HG03378 (cell line): ENCODE data around the gene CCDC14.
"Not testable (repeated sequence)": the region's sequence is repeated elsewhere in the genome, so short reads cannot be mapped to it uniquely, and the experiment has no call there.

Experiments used
- ATAC-seq: cut with Tn5 transposase; IDR thresholded peaks from one replicate; pipeline ENCODE4 v1.9.1; 2021; ENCODE audit warnings: mild to moderate bottlenecking, moderate library complexity; ENCODE audit not compliant: unreplicated experiment

CCDC14 gene

DNA sequence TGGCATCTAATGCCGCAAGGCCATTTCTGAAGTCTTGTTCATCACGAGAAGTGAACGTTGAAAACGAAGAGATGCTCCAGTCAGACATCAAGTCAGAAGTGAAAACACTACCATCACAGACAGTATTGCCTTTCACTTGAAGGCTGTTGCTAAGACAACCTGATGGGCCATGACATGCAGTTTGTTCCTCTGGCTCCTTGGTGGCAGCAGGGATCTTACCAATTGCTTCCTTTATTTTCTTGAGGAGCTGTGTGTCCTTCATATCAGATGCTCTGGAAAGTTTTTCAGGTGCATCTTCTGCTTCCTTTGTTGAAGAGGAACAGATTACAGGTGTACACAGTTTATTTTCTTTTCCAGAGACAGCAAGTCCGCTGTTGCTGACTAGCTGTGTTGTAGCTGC is 46.2 kb downstream of the CCDC14 start:
- no peak for ATAC-seq

DNA sequence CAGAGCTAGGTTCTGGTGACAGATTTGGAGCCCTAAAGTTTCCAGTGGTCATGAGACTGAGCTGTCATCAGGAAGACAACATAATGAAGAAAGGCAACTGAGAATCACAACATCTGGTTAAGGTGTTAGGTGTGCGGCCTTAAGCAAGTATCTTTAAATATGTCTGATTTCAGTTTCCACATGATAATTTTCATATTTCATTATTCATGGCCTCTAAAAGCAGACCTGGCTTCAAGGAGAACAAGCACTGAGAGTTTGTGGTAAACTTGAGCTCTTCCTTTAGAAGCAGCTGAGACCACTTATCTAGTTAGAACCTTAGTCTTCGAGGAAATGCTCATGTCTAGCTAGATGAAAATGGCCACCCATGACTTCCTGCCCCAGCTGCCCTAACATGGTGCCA is 51.2 kb downstream of the CCDC14 start:
- ATAC-seq = no peak

DNA sequence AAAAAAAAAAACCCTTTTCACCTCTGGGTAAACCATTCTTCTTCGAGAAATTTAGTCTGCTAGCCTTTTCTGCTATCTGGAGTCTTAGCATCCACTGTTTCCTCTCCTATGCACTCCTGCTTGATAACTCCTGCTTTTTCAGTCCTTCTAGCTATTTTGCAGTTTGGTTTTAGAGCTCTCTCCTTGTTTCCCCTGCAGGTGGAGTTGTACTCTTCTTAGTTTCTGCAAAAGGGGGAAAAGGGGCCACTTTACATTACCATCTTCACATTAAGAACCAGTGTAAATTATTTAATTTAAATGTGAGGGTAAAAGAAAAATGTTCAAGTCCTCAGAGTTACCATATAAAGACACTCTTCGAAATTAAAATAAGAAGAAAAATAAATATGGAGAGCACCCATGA is 53.3 kb downstream of the CCDC14 start:
- no peak for ATAC-seq

DNA sequence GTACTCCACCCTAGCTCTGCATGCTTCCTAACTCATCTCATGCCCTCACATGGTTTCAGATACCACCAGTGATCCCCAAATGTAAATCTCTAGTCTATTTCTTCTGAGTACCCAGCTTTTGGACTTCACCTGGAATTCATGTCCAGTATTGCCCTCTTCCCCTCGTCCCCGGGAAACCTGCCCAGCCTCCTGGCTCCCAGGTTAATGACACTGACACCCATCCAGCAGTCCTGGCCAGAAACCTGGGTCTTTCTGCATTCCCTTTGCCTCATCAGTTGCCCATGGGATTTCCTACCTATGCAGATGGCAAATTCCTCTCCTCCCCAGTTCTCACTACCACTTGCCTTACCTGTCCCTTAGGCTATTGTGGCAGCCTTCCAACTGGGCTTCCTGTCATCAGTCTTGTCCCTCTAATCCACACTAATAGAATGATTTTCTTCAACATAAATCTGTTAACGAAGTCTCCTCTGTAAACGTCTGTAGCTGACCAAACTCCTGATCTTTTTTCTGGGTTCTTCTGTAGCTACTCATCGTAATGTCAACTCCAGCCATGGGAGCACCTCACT is 61.6 kb downstream of the CCDC14 start:
- no peak for ATAC-seq

DNA sequence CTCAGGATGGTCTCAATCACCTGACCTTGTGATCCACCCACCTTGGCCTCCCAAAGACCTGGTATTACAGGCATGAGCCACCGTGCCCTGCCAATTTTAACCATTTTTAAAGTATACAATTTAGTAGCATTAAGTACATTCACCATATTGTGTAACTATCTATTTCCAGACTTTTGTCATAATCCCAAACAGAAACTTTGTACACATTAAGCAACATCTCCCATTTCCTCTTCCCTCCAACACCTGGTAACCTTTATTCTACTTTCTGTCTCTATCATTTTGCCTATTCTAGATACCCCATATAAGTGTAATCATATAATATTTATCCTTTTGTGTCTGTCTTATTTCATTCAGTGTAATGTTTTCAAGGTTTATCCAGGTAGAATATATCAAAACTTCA is 68.0 kb downstream of the CCDC14 start:
- ATAC-seq = no peak

DNA sequence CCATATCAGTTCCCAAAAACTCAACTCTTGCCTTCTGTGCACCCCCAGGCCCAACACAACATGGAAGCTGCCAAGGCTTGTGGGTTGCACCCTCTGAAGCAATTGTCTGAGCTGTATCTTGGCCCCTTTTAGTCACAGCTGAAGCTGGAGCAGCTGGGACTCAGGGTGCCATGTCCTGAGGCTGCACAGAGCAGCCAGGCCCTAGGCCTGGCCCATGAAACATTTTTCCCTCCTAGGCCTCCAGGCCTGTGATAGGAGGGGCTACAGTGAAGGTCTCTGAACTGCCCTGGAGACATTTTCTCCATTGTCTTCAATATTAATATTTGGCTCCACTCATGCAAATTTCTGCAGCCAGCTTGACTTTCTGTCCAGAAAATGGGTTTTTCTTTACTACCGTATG is 68.8 kb downstream of the CCDC14 start:
- no peak for ATAC-seq

DNA sequence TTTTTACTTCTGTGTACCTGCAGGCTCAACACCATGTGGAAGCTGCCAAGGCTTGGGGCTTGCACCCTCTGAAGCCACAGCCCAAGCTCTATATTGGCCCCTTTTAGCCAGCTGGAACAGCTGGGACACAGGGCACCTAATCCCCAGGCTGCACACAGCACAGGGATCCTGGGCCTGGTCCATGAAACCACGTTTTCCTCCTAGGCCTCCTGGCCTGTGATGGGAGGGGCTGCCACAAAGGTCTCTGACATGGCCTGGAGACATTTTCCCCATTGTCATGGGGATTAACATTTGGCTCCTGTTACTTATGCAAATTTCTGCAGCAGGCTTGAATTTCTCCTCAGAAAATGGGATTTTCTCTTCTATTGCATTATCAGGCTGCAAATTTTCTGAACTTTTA is 70.0 kb downstream of the CCDC14 start:
- ATAC-seq = not testable (repeated sequence)

DNA sequence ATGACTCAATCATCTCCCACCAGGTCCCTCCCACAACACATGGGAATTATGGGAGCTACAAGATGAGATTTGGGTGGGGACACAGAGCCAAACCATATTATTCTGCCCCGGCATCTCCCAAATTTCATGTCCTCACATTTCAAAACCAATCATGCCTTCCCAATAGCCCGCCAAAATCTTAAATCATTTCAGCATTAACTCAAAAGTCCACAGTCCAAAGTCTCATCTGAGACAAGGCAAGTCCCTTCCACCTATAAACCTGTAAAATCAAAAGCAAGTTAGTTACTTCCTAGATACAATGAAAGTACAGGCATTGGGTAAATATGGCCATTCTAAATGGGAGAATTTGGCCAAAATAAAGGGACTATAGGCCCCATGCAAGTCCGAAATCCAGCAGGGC is 70.9 kb downstream of the CCDC14 start:
- not testable (repeated sequence) for ATAC-seq

DNA sequence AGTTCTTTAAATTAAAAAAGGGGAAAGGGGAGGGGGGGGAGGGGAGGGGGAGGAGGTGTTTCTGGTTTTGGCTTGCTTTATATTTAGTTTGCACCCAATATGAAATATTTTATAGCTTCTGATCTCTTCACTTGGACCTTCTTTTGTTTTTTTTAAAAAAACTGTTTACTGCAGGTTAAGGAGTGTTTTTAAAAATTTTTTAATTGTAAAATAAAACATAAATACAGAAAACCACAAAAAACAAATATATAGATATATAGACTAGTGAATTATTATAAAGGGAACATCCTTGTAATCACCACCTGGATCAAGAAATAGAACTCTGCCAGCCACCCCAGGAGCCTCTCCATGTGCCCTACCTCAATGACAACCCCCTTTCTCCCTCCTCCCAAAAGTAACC is 76.0 kb downstream of the CCDC14 start:
- no peak for ATAC-seq

DNA sequence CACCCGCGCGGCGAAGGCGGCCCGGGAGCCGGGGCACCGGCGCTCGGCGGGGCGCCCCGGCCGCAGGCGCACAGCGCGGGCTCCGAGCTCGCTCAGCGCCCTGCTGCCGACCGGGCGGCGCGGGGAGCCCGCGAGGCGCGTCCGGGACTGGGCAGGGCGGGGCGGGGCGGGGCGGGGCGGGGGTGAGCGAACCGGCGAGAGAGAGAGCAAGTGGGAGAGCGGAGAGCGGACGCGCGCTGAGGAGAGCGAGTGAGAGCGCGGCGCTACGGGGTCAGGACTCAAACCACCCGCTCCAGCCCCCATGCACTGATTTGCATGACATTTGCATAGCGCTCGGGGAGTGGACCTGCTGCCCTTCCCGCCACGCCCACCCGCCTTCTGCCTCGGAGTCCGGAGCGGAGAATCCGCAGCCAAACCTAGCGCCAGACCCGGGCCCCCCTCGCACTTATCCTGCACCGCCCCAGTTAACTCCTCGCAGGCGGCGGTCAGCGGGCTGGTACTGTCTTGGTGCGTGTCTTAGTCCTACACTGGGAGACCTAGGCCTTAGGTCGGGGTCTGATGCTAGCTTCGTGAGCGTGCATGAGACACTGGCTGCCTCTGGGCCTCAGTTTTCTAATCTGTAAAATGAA is 76.7 kb downstream of the CCDC14 start, which contains the start of gene MYLK:
MYLK (minus strand) TSS at position 130 of the 629 bp plus-strand sequence. CDS start 90,491 bp downstream, outside the sequence.
- no peak for ATAC-seq

DNA sequence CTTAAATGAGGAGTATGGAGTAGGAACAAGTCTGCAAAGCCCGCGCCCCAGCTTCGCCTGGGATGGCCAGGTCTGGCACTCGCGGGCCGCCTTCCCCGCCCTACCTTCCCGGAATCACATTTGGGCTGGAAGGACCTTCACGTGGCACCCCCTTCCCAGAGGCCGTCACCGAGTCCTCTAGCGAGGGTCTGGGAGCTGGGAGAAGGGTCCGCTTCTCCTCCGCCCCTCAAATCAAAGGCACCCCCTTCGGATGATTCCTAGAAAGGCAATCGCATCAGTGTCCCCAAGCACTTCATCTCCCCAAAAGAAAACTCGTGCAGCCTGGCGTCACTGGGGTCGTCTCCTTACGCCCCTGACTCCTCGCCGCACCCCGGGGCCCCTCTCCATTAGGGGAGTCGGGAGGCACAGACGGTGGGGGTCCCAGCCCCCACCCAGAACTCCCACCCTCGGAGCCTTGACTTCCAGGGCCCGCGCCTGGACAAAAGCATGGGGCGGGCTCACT is 77.3 kb downstream of the CCDC14 start:
- ATAC-seq = no peak

DNA sequence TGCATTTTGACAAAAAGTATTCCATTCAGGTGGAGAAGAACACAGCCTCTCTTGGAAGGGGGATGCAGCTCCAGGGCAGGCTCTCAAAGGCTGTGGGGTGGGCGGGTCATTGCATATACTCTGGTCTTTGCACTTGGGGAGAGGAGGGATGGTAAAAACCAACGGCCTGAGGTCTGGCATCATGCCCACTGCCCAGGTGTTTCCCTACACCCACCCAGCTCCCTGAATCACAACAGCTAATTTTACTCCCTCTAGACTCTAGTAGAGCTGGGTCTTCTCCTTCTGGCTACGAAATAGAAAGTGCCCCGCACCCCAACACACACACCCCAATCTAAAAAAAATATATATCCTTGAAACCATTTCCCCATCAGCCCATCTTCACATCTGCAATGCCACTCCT is 77.9 kb downstream of the CCDC14 start:
- ATAC-seq = no peak

DNA sequence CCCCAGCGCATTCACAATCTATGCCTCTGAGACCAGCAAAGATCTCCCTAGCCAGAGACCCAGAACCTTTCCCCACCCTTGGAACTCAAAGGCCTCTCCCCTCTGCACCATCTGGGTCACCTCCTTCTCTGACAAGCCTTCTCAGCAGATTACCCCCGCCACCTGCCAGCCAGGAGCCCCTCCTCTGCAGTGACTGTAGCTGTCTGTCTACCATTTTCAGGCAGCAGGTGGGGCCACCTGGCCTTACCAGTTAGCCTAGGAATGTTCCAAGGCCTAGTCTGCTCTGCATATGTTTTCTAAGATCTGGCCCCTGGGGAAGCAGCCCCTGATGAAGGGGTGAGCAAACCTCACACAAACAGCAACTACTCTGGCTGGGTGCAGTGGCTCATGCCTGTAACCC is 79.3 kb downstream of the CCDC14 start:
- no peak for ATAC-seq

DNA sequence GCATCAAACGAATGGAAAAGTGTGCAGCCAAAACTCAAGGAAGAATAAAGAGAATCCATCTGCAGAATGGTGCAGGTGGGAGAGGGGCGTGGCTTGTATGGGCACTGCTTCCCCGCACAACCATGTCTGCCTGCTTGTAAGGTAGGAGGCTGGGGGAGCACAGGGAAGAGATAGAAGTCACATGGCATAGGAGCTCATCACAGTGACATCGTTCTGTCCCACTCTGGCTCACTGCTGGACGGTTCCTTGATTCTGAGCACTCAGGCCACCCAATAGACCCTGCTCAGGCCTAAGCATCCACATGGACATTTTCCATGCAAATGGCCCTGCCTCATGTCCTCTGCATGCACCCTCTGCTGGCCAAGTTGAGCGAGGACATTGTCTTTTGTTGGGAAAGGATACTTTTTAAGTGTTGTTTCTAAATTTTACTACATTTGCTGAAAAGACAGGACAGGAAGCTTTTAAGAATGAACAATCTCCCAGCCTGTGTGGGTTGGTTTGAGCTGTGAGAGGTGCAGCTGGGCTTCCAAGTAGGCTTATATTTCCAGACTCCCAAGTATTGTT is 79.9 kb downstream of the CCDC14 start:
- no peak for ATAC-seq

DNA sequence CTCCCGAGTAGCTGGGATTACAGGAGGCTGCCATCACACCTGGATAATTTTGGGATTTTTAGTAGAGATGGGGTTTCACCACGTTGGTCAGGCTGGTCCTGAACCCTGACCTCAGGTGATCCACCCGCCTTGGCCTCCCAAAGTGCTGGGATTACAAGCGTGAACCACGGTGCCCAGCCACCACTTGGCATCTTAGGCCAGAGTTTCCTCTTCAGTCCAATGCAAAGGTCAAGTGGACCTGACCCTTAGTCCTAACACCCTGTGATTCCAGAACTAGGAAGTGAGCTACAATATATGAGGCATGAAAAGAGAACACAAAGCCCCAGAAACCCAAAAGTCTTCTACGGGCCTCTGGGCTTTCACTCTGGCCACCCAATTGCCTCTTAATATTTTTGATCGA is 82.2 kb downstream of the CCDC14 start:
- ATAC-seq = no peak

DNA sequence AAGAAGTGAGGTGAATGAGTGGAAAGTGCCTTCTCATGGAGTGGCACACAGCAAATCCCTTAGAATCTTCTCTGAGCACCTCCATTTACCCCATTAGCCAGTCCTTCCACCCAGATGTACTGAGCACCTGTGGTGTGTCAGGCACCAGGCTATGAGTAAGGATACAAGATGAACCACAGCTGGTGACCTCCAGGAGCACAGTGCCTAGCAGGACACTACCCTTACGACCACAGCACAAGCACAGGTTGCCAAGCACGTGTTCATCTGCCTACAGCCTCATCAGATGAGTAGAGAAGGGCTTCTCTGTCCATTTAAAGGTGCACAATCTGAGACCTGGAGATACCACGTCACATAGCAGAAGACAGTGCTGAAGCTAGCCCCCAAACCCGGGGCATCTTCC is 83.1 kb downstream of the CCDC14 start:
- ATAC-seq = no peak

DNA sequence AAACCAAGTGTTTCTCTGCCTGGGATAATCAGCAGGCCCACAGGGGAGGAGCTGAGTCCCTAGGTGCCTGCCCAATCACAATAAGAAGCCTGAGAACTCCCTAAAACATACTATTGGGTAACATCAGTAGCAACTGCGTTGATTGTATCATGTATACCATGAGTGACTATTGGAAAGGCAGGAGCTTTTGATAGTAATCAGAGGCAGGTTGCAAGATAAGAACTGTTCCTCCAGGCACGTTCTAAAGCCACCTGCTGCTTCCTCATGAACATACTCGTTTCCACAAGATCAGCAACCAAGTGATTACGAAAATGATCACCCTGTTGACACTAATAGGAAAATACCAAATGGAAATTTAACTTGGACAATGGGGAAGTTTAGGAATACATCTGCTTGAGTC is 83.6 kb downstream of the CCDC14 start:
- ATAC-seq = no peak

DNA sequence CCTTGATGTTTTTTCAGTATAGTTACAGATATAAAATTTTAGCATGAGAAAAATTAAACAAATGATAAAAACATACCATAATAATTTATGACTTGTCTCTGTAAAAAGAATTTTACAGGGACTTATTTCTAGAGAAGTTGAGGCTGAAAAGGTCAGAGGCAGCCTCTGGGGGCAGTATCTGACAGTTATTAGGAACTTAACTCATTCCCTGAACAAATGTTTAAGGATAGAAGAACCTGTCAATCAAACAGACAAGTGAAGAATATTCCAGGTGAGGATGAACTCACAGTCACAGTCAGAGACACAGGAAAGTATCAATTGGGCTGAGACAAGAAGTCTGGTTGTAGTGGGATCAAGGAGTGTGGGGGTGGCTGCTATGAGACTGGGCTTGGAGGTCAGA is 84.2 kb downstream of the CCDC14 start:
- no peak for ATAC-seq

DNA sequence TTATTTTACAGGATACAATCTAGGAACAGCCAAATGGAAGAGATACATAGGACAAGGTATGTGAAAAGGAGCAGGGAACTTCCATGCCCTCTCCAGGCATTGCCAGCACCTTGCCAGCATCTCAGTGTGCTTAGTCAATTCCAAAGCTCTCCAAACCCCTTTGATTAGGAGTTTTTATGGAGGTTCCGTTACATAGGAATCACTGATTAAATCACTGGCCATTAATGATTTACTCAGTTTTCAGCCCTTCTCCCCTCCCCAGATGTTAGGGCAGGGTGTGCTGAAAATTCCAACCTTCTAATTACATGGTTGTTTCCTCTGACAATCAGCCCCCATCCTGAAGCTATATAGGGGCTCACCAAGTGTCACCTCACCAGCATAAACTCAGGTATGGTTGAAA is 88.4 kb downstream of the CCDC14 start:
- ATAC-seq = no peak

DNA sequence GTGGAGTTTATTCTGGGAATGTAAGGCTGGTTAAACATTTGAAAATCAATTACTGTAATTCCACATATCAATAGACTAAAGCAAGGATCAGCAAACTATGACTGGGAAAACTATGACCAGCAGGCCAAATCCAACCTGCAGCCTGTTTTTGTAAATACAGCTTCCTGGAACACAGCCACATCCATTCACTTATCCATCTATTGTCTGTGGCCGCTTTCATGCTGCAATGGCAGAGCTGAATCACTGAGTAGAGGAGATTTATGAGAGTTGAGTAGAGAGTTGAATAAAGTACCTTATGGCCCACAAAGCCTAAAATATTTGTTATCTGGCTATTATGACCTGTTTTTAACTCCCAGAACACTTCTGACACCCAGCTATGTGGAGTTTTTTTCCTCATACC is 89.1 kb downstream of the CCDC14 start:
- ATAC-seq = no peak

DNA sequence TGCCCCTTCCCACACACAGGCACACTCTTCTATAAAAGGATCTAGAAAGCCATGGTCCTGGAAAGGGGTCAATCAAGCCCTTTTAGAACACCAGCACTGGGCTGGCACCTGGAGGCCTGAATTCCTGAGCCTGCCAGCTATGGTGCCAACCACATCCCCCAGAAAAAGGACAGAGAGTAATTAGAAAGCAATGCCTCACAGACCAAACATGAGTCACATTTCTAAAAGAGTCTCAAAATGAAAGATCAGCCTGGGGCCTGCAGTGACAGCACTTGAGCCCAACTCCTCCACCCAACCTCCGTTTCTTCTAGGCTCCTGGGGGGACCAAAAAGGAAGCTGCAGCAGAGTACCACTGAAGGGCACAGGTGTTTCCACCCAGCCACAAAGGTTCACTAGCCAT is 91.0 kb downstream of the CCDC14 start:
- no peak for ATAC-seq

DNA sequence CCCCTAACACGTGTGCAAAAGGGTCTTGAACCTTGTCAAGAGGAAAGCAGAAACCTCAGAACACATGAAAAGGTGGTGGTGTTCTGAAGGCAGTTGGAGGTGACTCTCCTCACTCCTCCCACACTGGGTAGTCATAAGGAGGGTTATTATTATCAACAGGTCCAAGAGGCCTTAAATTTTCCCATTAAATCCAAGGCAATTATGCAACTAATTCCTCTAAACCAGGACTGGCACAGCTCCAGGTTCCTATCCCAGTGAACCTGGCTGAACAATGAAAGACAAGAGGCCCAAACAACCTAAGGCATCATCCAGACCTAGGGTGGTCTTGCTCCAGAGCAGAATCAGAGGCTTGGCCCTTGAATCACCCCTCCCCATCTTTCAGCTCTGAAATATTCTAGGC is 91.9 kb downstream of the CCDC14 start:
- no peak for ATAC-seq

DNA sequence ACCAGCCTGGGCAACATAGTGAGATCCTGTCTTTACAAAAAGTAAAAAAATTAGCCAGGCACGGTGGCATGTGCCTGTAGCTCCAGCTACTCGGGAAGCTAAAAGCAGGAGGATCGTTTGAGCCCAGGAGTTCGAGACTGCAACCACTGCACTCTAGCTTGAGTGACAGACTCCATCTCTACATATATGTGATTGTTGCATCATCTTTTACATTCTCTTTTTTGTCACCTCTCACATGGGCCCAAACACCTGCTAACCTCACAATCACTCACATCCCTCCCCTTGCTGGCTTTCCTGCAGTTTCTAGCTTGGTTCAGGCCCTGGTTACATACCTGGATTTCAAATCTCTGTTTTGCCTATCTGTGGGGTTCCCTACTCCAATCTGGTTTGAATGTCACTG is 96.3 kb downstream of the CCDC14 start:
- ATAC-seq = no peak
